H1 (cell line): ENCODE results near the gene SLC47A2. TPM values are rescaled to one million over a fixed set of nuclear protein-coding genes. Genes with fewer than 3 reads are reported as not detected.

Experiments
- CREB1 ChIP-seq: IDR thresholded peaks from 2 replicates; pipeline ENCODE4 v1.6.1; 2012; ENCODE audit warnings: inconsistent platforms
- POU5F1 ChIP-seq: IDR thresholded peaks from 2 replicates; pipeline ENCODE4 v1.6.1; 2011; ENCODE audit warnings: low read depth, mild to moderate bottlenecking, low read length, moderate library complexity
- polyA plus RNA-seq, 7 experiments: library from polyadenylated mRNA; depleted of rRNA in 3 of 7; stranded (reverse) in 5 of 7; unstranded in 2 of 7; fragments of >200 nt in 5 of 7; fragments of 200-250 nt in 2 of 7; gene quantifications; 1 replicate in 5 of 7; 2 replicates in 1 of 7; 4 replicates in 1 of 7; pipeline versions ENCODE4 v1.2.1 to v1.2.3, GENCODE V29; 2011 to 2013; ENCODE audit warnings: missing spikeins in 2 of 7, mixed read lengths in 2 of 7
- total RNA-seq: library from RNA; stranded (reverse); fragmentation: NEBNext Ultra II Directional; extraction: Animal tissue kit (Norgen Biotek cat#: 25700); gene quantifications from 2 replicates; pipeline ENCODE4 v1.2.1, GENCODE V29; 2021
- TF ChIP-seq, protein P1 (sequence below): fragments of 300-600 bp; sonication (generic); IDR thresholded peaks from 2 replicates; pipeline ENCODE4 v1.7.1; 2012; ENCODE audit warnings: low read length, moderate library complexity, mild to moderate bottlenecking, inconsistent platforms; ENCODE audit not compliant: insufficient replicate concordance

SLC47A2 gene
- total and polyA plus RNA-seq, 2 of the 8 experiments (the other 6 are each of a cell fraction or from before 2014, with no cell fraction given): not detected

DNA sequence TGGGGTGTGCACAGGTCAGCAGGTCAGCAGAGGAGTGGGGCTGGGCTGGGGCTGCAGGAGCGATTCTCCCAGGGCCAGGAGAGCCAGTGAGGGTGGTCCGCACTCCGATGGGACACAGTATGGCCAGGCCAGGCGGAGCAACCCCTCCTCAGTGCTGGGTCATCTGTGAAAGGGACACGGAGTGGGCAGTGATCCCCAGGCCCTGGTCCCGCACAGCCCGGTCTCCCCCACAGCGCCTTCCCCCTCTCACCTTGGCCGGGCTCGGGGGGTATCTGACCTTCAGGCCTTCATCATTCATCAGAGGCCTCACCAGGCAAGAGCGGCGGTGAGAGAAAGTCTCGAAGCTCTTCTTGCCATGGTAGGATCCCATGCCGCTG is 21.7 kb upstream of the SLC47A2 start (continued):
- TF ChIP-seq, protein P1, sequence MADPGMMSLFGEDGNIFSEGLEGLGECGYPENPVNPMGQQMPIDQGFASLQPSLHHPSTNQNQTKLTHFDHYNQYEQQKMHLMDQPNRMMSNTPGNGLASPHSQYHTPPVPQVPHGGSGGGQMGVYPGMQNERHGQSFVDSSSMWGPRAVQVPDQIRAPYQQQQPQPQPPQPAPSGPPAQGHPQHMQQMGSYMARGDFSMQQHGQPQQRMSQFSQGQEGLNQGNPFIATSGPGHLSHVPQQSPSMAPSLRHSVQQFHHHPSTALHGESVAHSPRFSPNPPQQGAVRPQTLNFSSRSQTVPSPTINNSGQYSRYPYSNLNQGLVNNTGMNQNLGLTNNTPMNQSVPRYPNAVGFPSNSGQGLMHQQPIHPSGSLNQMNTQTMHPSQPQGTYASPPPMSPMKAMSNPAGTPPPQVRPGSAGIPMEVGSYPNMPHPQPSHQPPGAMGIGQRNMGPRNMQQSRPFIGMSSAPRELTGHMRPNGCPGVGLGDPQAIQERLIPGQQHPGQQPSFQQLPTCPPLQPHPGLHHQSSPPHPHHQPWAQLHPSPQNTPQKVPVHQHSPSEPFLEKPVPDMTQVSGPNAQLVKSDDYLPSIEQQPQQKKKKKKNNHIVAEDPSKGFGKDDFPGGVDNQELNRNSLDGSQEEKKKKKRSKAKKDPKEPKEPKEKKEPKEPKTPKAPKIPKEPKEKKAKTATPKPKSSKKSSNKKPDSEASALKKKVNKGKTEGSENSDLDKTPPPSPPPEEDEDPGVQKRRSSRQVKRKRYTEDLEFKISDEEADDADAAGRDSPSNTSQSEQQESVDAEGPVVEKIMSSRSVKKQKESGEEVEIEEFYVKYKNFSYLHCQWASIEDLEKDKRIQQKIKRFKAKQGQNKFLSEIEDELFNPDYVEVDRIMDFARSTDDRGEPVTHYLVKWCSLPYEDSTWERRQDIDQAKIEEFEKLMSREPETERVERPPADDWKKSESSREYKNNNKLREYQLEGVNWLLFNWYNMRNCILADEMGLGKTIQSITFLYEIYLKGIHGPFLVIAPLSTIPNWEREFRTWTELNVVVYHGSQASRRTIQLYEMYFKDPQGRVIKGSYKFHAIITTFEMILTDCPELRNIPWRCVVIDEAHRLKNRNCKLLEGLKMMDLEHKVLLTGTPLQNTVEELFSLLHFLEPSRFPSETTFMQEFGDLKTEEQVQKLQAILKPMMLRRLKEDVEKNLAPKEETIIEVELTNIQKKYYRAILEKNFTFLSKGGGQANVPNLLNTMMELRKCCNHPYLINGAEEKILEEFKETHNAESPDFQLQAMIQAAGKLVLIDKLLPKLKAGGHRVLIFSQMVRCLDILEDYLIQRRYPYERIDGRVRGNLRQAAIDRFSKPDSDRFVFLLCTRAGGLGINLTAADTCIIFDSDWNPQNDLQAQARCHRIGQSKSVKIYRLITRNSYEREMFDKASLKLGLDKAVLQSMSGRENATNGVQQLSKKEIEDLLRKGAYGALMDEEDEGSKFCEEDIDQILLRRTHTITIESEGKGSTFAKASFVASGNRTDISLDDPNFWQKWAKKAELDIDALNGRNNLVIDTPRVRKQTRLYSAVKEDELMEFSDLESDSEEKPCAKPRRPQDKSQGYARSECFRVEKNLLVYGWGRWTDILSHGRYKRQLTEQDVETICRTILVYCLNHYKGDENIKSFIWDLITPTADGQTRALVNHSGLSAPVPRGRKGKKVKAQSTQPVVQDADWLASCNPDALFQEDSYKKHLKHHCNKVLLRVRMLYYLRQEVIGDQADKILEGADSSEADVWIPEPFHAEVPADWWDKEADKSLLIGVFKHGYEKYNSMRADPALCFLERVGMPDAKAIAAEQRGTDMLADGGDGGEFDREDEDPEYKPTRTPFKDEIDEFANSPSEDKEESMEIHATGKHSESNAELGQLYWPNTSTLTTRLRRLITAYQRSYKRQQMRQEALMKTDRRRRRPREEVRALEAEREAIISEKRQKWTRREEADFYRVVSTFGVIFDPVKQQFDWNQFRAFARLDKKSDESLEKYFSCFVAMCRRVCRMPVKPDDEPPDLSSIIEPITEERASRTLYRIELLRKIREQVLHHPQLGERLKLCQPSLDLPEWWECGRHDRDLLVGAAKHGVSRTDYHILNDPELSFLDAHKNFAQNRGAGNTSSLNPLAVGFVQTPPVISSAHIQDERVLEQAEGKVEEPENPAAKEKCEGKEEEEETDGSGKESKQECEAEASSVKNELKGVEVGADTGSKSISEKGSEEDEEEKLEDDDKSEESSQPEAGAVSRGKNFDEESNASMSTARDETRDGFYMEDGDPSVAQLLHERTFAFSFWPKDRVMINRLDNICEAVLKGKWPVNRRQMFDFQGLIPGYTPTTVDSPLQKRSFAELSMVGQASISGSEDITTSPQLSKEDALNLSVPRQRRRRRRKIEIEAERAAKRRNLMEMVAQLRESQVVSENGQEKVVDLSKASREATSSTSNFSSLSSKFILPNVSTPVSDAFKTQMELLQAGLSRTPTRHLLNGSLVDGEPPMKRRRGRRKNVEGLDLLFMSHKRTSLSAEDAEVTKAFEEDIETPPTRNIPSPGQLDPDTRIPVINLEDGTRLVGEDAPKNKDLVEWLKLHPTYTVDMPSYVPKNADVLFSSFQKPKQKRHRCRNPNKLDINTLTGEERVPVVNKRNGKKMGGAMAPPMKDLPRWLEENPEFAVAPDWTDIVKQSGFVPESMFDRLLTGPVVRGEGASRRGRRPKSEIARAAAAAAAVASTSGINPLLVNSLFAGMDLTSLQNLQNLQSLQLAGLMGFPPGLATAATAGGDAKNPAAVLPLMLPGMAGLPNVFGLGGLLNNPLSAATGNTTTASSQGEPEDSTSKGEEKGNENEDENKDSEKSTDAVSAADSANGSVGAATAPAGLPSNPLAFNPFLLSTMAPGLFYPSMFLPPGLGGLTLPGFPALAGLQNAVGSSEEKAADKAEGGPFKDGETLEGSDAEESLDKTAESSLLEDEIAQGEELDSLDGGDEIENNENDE: no peak
- no peak for TF ChIP-seq POU5F1
- no peak for TF ChIP-seq CREB1
